Measurements from ENCODE around the gene STN1. TPM values are rescaled to one million over a fixed set of nuclear protein-coding genes. Genes with fewer than 3 reads are reported as not detected.
A peak's percentile ranks its signal among the peaks of the same experiment; 100 is the strongest.

STN1 gene
- total RNA-seq, 1 donor from 2014 or later, result 33.0 TPM

GRCh38 chr10:103854265-103854685, 63.7 kb downstream of the STN1 start:
- peak overlapping the region; percentile 93 for H3K4me3 Mint-ChIP-seq
- no peaks in the 10 kb centered on the region for H3K36me3 Mint-ChIP-seq
- no peaks in the 10 kb centered on the region for H3K9me3 Mint-ChIP-seq
- no peak for DNase-seq (ENCODE audit: extremely low spot score, unreplicated experiment)
- peak; percentile 19 for TF ChIP-seq CTCF (conservative IDR thresholded peaks at IDR 0.05)
- H3K27ac Mint-ChIP-seq, result peak overlapping the region; percentile 73
- H3K27me3 Mint-ChIP-seq, result peaks cover 7% of the 10 kb centered on the region
- H3K4me1 Mint-ChIP-seq (ENCODE audit: unreplicated experiment), result peaks cover 58% of the 10 kb centered on the region

- Mint-ChIP-seq H3K36me3 (peaks cover under 1% of the 10 kb centered on the region), H3K4me1 (ENCODE audit: unreplicated experiment) (peaks cover 54% of the 10 kb centered on the region), H3K4me3 (peak overlapping the region; percentile 93), H3K27me3 (peaks cover 8% of the 10 kb centered on the region), H3K27ac (peak overlapping the region; percentile 73), H3K9me3 (no peaks in the 10 kb centered on the region)
- no peak for TF ChIP-seq CTCF (conservative IDR thresholded peaks at IDR 0.05)
- no peak for DNase-seq (ENCODE audit: extremely low spot score, unreplicated experiment)
Measured at GRCh38 chr10:103853428-103854264, 64.3 kb downstream of the STN1 start.

- no peak for TF ChIP-seq CTCF (conservative IDR thresholded peaks at IDR 0.05)
- peaks cover 4% of the 10 kb centered on the region for H3K36me3 Mint-ChIP-seq
- DNase-seq (ENCODE audit: extremely low spot score, unreplicated experiment), result no peak
- no peaks in the 10 kb centered on the region for H3K9me3 Mint-ChIP-seq
- H3K4me1 Mint-ChIP-seq (ENCODE audit: unreplicated experiment), result peaks cover 58% of the 10 kb centered on the region
- H3K4me3 Mint-ChIP-seq, result peak overlapping the region; percentile 63
- H3K27me3 Mint-ChIP-seq, result peaks cover 11% of the 10 kb centered on the region
- no peak overlapping the region for H3K27ac Mint-ChIP-seq
Measured at GRCh38 chr10:103852856-103853255, 65.1 kb downstream of the STN1 start.

GRCh38 chr10:103852189-103852711, 65.7 kb downstream of the STN1 start:
- TF ChIP-seq CTCF (conservative IDR thresholded peaks at IDR 0.05), result no peak
- Mint-ChIP-seq H3K4me3 (no peak overlapping the region), H3K27me3 (peaks cover 11% of the 10 kb centered on the region), H3K4me1 (ENCODE audit: unreplicated experiment) (peaks cover 58% of the 10 kb centered on the region), H3K9me3 (no peaks in the 10 kb centered on the region), H3K36me3 (peaks cover 4% of the 10 kb centered on the region), H3K27ac (no peak overlapping the region)
- DNase-seq (ENCODE audit: extremely low spot score, unreplicated experiment), result no peak

GRCh38 chr10:103851261-103851660, 66.7 kb downstream of the STN1 start:
- DNase-seq (ENCODE audit: extremely low spot score, unreplicated experiment), result no peak
- Mint-ChIP-seq H3K4me1 (ENCODE audit: unreplicated experiment) (peaks cover 57% of the 10 kb centered on the region), H3K27me3 (peaks cover 11% of the 10 kb centered on the region), H3K4me3 (no peak overlapping the region), H3K27ac (no peak overlapping the region), H3K9me3 (no peaks in the 10 kb centered on the region), H3K36me3 (peaks cover 8% of the 10 kb centered on the region)
- TF ChIP-seq CTCF (conservative IDR thresholded peaks at IDR 0.05), result no peak
